IPS-20b (cell line): Measurements from ENCODE around the gene CASR.
"Not testable (repeated sequence)": the region's sequence is repeated elsewhere in the genome, so short reads cannot be mapped to it uniquely, and the experiment has no call there.

Experiments
- H3K27ac ChIP-seq: one replicate; pipeline ENCODE4 v1.5.1; 2013; ENCODE audit warnings: low read length
- H3K27me3 ChIP-seq: 2 replicates; pipeline ENCODE4 v1.6.1; 2013; ENCODE audit warnings: mild to moderate bottlenecking, low read length, inconsistent platforms; ENCODE audit not compliant: insufficient read depth
- H3K36me3 ChIP-seq: 2 replicates; pipeline ENCODE4 v1.6.1; 2013; ENCODE audit warnings: low read depth, mild to moderate bottlenecking, inconsistent platforms, low read length, moderate library complexity; ENCODE audit not compliant: insufficient read depth
- H3K4me1 ChIP-seq: 2 replicates; pipeline ENCODE4 v1.6.1; 2013; ENCODE audit warnings: mild to moderate bottlenecking, control low read depth, inconsistent platforms, low read length, moderate library complexity; ENCODE audit not compliant: insufficient read depth
- H3K4me3 ChIP-seq: 2 replicates; pipeline ENCODE4 v1.5.1; 2013; ENCODE audit warnings: mild to moderate bottlenecking, low read length, inconsistent platforms
- H3K9ac ChIP-seq: 2 replicates; pipeline ENCODE4 v1.6.1; 2013; ENCODE audit warnings: low read depth, mild to moderate bottlenecking, inconsistent platforms, low read length, moderate library complexity
- H3K9me3 ChIP-seq: 2 replicates; pipeline ENCODE4 v1.6.1; 2013; ENCODE audit warnings: mild to moderate bottlenecking, low read depth, low read length, inconsistent platforms; ENCODE audit not compliant: insufficient read depth

The CASR gene

DNA sequence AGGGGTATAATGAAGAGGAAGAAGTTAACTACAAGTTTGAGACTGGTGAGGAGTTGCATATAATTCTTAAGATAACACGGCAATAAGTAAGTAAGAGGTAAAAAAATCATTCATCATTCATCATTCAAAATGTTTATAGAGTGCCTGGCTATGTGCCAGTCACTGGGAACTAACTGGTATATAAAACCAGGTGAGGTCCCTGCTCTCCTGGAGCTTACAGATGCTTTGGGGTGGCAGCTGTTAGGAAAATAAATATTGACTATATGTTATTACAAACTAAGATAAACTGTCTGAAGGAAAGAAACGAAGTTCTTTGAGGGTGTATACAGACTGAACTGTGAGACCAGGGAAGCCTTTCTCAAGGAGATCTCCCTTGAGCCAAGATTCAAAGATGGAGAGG lies 2.9 kb downstream of the CASR start:
- no peak overlapping the region for H3K9ac ChIP-seq
- no peaks in the 10 kb centered on the region for H3K9me3 ChIP-seq
- peaks cover 77% of the 10 kb centered on the region for H3K27me3 ChIP-seq
- H3K36me3 ChIP-seq: no peaks in the 10 kb centered on the region
- no peak overlapping the region for H3K4me3 ChIP-seq
- H3K4me1 ChIP-seq: no peaks in the 10 kb centered on the region
- no peak overlapping the region for H3K27ac ChIP-seq

DNA sequence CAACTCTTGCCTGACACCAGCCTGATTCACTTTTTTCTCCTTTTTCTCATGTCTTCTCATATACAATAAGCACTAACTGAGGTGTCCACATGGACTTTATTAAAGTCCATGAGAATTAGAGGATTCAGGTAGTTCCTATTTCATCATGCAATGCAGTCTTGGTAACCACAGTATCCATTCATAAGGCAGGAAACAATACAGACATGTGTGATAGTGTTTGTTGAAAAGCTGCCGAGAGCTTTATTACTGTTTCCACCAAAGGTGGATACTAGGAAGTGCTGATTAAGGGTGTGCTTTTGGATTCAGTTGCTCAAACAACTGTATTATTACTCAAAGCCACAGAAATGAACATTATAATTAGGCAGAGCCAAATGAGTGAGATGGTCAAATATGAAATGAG lies 5.3 kb downstream of the CASR start:
- Histone ChIP-seq H3K4me1 (no peaks in the 10 kb centered on the region), H3K27me3 (peaks cover 53% of the 10 kb centered on the region)

DNA sequence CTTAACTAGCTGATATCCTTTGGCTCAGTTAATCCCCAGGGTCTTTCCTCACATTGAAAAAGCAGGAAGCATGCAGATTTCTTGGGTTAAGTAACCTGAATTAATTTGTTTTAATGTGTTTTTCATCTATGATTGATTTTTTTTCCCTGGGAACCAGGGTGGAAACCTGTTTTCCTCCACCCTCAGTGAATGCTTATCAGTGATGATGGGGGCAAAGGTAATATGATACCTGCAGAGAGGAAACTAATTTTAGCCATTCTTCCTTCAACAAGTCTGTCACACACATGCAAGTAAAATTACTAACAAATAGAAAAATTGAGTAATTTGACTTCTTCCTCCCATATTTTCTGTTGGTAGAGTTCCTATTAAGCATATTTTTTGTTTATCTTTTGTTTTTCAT lies 5.9 kb downstream of the CASR start:
- H3K4me3 ChIP-seq: no peak overlapping the region
- no peaks in the 10 kb centered on the region for H3K36me3 ChIP-seq
- no peaks in the 10 kb centered on the region for H3K4me1 ChIP-seq
- H3K9me3 ChIP-seq: no peaks in the 10 kb centered on the region
- no peak overlapping the region for H3K27ac ChIP-seq
- H3K9ac ChIP-seq: no peak overlapping the region
- peaks cover 47% of the 10 kb centered on the region for H3K27me3 ChIP-seq

More for the DNA sequence above, 5.3 kb downstream of the CASR start:
- Histone ChIP-seq H3K9me3 (no peaks in the 10 kb centered on the region), H3K36me3 (no peaks in the 10 kb centered on the region), H3K4me3 (no peak overlapping the region), H3K27ac (no peak overlapping the region), H3K9ac (no peak overlapping the region)

DNA sequence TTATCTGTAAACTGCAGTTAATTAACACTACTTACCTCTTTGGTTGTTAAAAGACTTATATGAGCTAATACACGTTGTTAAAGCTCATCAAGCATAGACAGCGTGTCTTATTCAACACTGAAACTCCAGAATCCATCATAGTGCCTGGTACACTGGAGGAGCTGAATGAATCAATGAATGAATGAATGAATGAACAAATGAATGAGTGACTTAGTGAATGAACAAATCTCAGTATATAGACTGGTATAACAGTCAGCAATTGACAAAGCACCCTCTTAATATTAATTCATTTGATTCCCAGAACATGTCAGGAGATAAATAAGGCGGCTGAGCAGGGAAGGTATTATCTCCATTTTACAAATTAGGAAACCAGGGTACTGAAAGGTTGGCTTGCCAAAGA lies 7.1 kb downstream of the CASR start:
- H3K4me3 ChIP-seq: no peak overlapping the region
- H3K27me3 ChIP-seq: peaks cover 36% of the 10 kb centered on the region
- no peaks in the 10 kb centered on the region for H3K4me1 ChIP-seq
- no peaks in the 10 kb centered on the region for H3K36me3 ChIP-seq
- H3K9ac ChIP-seq: no peak overlapping the region
- no peaks in the 10 kb centered on the region for H3K9me3 ChIP-seq
- no peak overlapping the region for H3K27ac ChIP-seq

DNA sequence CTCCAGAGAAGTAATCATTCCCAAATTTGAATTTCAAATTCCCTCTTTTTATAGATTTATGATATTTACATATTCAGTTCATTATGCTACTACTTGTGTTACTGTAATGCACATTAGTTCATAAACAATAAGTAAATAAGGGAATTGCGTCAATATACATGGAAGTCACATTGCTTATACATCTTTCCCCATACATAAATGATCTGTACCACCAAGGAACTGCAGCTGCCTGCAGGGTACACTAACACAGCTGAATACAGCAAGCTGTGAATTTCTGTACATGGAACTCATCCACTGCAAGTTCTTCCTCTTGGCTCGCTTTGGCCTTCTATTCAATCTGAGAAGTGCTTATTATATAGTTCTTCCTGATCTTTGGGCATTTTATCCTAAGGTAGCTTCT lies 15.5 kb downstream of the CASR start:
- Histone ChIP-seq H3K36me3 (no peaks in the 10 kb centered on the region), H3K4me3 (no peak overlapping the region), H3K4me1 (no peaks in the 10 kb centered on the region), H3K9ac (no peak overlapping the region), H3K27ac (no peak overlapping the region), H3K27me3 (no peaks in the 10 kb centered on the region), H3K9me3 (no peaks in the 10 kb centered on the region; the same call in 1 of the 2 replicates)

DNA sequence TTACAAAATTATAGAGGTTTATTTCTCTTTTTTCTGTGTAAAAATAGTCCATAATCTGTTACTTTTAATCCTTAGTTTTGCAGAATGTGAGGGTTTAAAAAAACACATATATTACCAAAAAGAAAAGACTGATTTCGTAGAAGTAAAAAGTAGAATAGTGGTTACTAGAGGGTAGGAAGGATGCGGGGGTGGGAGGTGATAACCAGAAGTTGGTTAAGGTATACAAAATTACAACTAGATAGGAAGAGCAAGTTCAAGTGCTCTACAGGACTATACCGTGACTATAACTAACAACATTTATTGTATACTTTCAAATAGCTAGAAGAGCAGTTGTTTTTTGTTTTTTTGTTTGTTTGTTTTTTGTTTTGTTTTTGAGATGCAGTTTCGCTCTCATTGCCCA lies 16.1 kb downstream of the CASR start:
- Histone ChIP-seq H3K9me3 (no peaks in the 10 kb centered on the region; the same call in 1 of the 2 replicates), H3K27ac (no peak overlapping the region), H3K36me3 (no peaks in the 10 kb centered on the region), H3K4me1 (no peaks in the 10 kb centered on the region), H3K4me3 (no peak overlapping the region), H3K9ac (no peak overlapping the region), H3K27me3 (no peaks in the 10 kb centered on the region)

DNA sequence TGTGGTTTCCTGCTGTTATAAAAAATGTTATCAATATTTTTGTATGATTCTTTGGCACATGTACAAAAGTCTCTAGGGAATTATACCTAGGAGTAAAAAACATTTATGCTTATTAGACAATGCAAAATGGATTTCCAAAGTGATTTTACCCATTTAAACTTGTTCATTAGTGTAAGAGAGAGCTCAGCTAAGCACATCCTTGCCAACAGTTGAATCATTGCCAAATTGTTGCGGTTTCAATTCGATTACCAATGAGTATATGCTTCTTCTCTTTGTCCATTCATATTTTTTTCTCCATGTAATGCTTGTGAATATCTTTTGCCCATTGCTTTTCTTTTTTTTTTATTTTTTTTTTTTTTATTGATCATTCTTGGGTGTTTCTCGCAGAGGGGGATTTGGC lies 17.2 kb downstream of the CASR start:
- Histone ChIP-seq H3K27ac (no peak overlapping the region), H3K4me3 (no peak overlapping the region), H3K9ac (no peak overlapping the region), H3K27me3 (no peaks in the 10 kb centered on the region), H3K4me1 (no peaks in the 10 kb centered on the region), H3K9me3 (no peaks in the 10 kb centered on the region; the same call in 1 of the 2 replicates), H3K36me3 (no peaks in the 10 kb centered on the region)

DNA sequence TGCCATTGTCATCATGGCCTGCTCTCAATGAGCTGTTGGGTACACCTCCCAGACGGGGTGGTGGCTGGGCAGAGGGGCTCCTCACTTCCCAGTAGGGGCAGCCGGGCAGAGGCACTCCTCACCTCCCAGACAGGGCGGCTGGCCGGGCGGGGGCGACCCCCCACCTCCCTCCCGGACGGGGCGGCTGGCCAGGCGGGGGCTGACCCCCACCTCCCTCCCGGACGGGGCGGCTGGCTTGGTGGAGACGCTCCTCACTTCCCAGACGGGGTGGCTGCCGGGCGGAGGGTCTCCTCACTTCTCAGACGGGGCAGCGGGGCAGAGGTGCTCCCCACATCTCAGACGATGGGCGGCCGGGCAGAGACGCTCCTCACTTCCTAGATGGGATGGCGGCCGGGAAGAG lies 18.0 kb downstream of the CASR start:
- H3K4me1 ChIP-seq, H3K9ac ChIP-seq, H3K27ac ChIP-seq, H3K36me3 ChIP-seq, H3K27me3 ChIP-seq, H3K9me3 ChIP-seq, H3K4me3 ChIP-seq: not testable (repeated sequence)

DNA sequence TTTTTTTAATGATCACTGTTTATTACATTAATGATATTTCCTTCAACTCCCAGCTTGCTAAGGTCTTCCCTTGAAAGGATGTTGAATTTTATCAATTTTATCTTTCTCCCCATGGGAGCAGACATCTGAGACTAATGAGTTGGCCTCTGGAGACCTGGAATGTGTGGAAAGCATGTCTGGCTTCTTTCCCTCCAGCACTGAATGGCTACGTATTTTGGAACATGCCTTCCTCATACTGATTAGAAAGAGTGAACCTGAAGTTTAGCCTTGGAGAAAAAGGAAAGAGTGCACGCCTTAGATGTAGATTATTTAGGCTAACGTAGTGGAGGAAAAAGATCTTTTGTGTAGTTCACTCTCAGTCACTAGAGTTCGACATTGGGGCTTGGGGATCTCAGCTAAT lies 25.1 kb downstream of the CASR start:
- Histone ChIP-seq H3K9me3 (no peaks in the 10 kb centered on the region), H3K36me3 (no peaks in the 10 kb centered on the region), H3K27me3 (no peaks in the 10 kb centered on the region), H3K4me3 (no peak overlapping the region), H3K27ac (no peak overlapping the region), H3K9ac (no peak overlapping the region), H3K4me1 (no peaks in the 10 kb centered on the region)

DNA sequence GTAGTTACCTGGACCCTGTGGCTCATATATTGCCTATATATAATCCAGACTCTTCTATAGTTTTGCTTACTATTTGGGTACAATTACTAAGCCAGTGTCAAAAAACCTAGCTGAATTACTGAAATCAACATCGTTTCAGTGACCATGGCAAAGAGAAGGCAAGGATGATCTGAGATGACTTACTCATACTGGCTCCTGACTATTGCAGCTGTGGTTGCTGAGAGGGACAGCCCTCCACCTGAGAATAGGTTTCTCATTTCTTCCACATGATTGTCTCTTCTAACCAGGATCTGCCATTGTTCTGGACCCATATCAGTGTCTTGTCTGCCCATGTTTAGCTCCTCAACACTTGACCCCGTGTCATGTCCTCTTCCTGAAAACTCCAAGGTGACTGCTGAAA lies 30.2 kb downstream of the CASR start:
- Histone ChIP-seq H3K4me1 (no peaks in the 10 kb centered on the region), H3K27ac (no peak overlapping the region), H3K9me3 (no peaks in the 10 kb centered on the region), H3K9ac (no peak overlapping the region), H3K27me3 (no peaks in the 10 kb centered on the region), H3K4me3 (no peak overlapping the region), H3K36me3 (no peaks in the 10 kb centered on the region)

DNA sequence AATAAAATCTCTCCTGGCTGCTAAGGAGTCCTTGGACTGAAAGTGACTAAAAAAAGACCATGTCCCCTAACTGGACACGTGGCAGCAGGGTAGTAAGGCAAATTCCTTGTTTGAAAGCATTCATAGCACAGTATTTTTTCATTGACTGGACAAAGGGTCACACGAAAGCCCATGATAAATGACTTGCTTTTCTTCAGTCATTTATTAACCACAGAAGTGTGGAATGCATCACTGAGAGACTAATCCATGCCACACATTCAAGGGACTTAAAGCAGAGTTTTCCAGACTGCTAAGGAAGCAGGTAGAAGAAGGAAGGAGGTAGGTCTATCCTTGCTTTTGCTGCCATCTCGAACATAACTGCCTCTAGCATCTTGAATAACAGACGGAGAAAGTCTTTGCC lies 31.2 kb downstream of the CASR start:
- Histone ChIP-seq H3K36me3 (no peaks in the 10 kb centered on the region), H3K4me1 (no peaks in the 10 kb centered on the region), H3K4me3 (no peak overlapping the region), H3K9ac (no peak overlapping the region), H3K27me3 (no peaks in the 10 kb centered on the region), H3K27ac (no peak overlapping the region), H3K9me3 (no peaks in the 10 kb centered on the region)

DNA sequence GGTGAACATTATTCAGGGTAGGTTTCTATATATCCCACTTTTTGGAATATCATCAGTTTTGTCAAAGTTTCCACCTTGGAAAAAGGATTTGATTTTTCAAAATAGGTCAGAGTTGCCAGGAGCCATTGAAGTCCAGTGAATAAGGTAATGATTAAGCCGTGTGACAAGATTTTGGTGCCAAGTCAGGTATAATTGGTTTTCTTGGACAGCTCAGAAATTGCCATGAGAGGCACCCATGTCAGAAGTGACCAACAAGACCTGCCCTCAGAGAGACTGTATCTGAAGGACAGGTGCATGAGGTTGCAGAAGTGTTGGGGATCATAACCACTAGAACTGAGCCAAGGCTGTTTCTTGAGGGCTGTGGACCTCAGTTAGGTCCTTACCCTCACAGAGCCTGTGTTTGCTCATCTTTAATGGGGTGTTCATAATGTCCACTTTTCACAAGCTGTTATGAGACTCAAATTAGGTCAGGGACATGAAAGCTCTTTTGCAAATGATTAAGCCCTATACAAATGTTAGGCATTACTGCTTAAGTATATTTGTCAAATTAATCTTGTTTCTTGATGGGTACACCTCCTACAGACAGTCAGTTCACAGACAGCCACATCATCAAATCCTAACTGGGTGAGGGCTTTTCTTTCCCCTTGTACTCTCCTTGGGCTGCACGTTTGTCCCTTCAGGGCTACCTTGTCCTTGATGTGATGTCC lies 32.3 kb downstream of the CASR start:
- Histone ChIP-seq H3K4me3 (no peak overlapping the region), H3K27me3 (no peaks in the 10 kb centered on the region), H3K9ac (no peak overlapping the region), H3K9me3 (no peaks in the 10 kb centered on the region), H3K36me3 (no peaks in the 10 kb centered on the region), H3K4me1 (no peaks in the 10 kb centered on the region), H3K27ac (no peak overlapping the region)
